VCaP (cell line): ENCODE data around the gene PPP2R1A.
"Not testable (repeated sequence)": the region's sequence is repeated elsewhere in the genome, so short reads cannot be mapped to it uniquely, and the experiment has no call there.

ENCODE experiments used
- H3K27ac ChIP-seq: fragments of 450-650 bp; 2 replicates; pipeline ENCODE4 v1.5.1; 2017
- CTCF ChIP-seq: fragments of 450-650 bp; conservative IDR thresholded peaks from 2 replicates; pipeline ENCODE4 v1.5.1; 2017; ENCODE audit warnings: mild to moderate bottlenecking, moderate library complexity

The PPP2R1A gene

GRCh38 chr19:52258426-52258825 lies 68.6 kb downstream of the PPP2R1A start:
- no peak overlapping the region for H3K27ac ChIP-seq
- no peak for TF ChIP-seq CTCF

- not testable (repeated sequence) for H3K27ac ChIP-seq
Observed at GRCh38 chr19:52265556-52265955, 75.7 kb downstream of the PPP2R1A start.

- peak within 1 kb of the TSS; percentile 95 for H3K27ac ChIP-seq
- TF ChIP-seq CTCF = no peak
Observed at GRCh38 chr19:52269338-52270261, 79.7 kb downstream of the PPP2R1A start, which contains the start of gene ZNF766. Gene ZNF766 (plus strand): TSS chr19:52269587. CDS start chr19:52269614, 27 bp downstream.

- TF ChIP-seq CTCF = no peak
- H3K27ac ChIP-seq = peak overlapping the region; percentile 95
Observed at GRCh38 chr19:52270266-52270885, 80.5 kb downstream of the PPP2R1A start.

- H3K27ac ChIP-seq = no peak overlapping the region
- TF ChIP-seq CTCF = no peak
Observed at GRCh38 chr19:52273301-52273700, 83.4 kb downstream of the PPP2R1A start.

GRCh38 chr19:52274191-52274590 lies 84.3 kb downstream of the PPP2R1A start:
- no peak overlapping the region for H3K27ac ChIP-seq
- TF ChIP-seq CTCF = no peak

GRCh38 chr19:52275988-52276387 lies 86.1 kb downstream of the PPP2R1A start:
- TF ChIP-seq CTCF = no peak
- H3K27ac ChIP-seq = no peak overlapping the region

GRCh38 chr19:52277471-52277870 lies 87.6 kb downstream of the PPP2R1A start:
- TF ChIP-seq CTCF = no peak
- peak overlapping the region; percentile 32 for H3K27ac ChIP-seq
